Endothelial cell of umbilical vein (primary cell): ENCODE measurements around the gene TSEN15.

Experiments used
- MAX ChIP-seq: IDR thresholded peaks from 2 replicates; pipeline ENCODE4 v1.6.1; 2011; ENCODE audit not compliant: insufficient read depth, insufficient read length
- POLR2A ChIP-seq: IDR thresholded peaks from 2 replicates; pipeline ENCODE4 v1.6.1; 2012; ENCODE audit warnings: low read depth, mild to moderate bottlenecking, control low read depth, low read length

GRCh38 chr1:184048561-184049240, 2.8 kb upstream of the TSEN15 start:
- TF ChIP-seq POLR2A (no peak), MAX (no peak)
